Endometrial microvascular endothelial cells (primary cell): ENCODE measurements around the gene LIME1. TPM values are rescaled to one million over a fixed set of nuclear protein-coding genes. Genes with fewer than 3 reads are reported as not detected.

Source experiments
- in situ Hi-C: cut with HindIII; loops from 2 replicates; pipeline ENCODE4 v1.10.0; 2017; ENCODE audit warnings: low sequenced_read_pairs, low pct_unique_long_range_greater_than_20kb; ENCODE audit errors: inconsistent ontology term
- total RNA-seq: library from RNA; depleted of rRNA; stranded (reverse); fragments of >200 nt; gene quantifications from one replicate; pipeline ENCODE4 v1.2.3, GENCODE V29; 2015; ENCODE audit errors: inconsistent ontology term

LIME1 gene
- total RNA-seq, 1 donor from 2014 or later = 9.3 TPM

DNA sequence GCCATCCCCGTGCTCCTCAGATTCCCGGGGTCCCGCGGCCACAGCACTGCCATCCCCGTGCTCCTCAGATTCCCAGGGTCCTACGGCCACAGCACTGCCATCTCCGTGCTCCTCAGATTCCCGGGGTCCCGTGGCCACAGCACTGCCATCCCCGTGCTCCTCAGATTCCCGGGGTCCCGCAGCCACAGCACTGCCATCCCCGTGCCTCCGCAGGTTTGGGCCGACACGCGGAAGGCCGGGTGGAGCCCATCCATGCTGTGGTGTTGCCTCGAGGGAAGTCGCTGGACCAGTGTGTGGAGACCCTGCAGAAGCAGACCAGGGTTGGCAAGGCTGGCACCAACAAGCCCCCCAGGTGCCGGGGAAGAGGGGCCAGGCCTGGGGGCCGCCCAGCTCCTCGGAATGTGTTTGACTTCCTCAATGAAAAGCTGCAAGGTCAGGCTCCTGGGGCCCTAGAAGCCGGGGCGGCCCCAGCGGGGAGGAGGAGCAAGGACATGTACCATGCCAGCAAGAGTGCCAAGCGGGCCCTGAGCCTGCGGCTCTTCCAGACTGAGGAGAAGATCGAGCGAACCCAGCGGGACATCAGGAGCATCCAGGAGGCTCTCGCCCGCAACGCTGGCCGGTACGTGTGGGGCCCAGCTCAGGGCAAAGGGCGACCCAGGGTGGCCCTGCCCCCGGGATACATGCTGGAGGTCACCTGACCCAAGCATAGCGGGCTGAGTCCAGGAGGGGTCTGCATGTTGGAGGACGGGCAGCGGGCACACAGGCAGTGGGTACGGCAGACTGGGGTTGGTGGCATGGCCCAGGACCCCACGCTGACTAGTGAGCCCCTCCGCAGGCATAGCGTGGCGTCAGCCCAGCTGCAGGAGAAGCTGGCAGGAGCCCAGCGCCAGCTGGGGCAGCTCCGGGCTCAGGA, 1.3 kb upstream of the LIME1 start:
- in situ Hi-C loops = no loop called here

DNA sequence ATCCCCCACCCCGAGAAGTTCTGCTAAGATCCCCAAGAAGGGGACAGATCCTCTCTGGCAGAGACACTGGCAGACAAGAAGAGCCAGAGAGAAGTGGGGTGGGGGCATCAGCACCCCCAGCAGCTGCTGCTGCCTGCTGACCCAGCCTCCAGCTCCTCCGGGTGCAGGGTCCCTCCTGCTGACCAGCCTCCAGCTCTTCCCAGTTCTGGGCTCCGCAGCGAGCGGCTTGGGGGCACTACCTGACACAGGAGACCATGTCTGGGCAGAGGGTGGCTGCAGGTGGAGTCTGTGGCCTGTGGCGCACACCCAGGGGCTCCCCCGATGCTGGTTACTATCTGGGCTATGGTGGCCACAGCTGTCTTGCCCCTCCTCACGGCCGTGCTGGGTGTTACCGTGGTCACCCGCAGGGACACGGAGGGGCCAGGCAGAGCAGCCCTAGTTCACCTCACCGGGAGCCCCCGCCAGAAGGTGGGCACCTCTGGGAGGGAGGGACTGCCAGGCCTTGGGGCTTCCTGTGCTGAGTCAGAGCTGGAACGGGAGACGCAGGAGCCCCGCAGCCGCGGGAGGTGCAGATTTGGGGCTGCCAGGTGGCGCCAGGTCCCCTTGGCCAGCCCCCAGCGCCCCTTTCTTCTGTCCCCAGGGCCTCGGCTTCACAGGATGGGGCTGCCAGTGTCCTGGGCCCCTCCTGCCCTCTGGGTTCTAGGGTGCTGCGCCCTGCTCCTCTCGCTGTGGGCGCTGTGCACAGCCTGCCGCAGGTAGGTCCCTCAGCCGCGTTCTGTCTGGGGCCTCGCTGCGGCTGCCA, 630 bp downstream of the LIME1 start:
- in situ Hi-C loops = no loop called here

DNA sequence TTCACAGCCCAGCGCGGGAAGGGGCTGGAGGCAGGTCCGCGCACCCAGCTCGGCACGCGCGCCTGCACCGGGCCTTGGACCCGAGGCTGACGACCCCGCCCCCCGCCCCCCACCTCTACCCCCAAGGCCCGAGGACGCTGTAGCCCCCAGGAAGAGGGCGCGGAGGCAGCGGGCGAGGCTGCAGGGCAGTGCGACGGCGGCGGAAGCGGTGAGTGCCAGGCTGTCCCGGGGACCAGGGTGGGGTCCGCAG, 1.2 kb downstream of the LIME1 start:
- in situ Hi-C loops = no loop called here

DNA sequence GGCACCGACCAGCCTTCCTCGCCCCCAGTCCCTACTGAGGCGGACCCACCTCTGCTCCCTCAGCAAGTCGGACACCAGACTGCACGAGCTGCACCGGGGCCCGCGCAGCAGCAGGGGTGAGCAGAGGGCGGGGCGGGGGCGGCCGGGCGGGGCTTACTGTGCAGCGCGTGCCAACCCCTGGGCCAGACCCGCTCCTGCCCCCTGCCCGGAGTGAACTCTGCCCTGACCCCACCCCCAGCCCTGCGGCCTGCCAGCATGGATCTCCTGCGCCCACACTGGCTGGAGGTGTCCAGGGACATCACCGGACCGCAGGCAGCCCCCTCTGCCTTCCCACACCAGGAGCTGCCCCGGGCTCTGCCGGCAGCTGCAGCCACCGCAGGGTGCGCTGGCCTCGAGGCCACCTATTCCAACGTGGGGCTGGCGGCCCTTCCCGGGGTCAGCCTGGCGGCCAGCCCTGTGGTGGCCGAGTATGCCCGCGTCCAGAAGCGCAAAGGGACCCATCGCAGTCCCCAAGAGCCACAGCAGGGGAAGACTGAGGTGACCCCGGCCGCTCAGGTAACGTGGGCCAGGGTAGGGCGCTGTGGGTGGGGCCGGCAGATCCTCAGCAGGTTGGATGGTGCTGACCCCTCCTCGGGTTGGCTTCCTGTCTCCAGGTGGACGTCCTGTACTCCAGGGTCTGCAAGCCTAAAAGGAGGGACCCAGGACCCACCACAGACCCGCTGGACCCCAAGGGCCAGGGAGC, 1.7 kb downstream of the LIME1 start:
- in situ Hi-C loops = no loop called here

DNA sequence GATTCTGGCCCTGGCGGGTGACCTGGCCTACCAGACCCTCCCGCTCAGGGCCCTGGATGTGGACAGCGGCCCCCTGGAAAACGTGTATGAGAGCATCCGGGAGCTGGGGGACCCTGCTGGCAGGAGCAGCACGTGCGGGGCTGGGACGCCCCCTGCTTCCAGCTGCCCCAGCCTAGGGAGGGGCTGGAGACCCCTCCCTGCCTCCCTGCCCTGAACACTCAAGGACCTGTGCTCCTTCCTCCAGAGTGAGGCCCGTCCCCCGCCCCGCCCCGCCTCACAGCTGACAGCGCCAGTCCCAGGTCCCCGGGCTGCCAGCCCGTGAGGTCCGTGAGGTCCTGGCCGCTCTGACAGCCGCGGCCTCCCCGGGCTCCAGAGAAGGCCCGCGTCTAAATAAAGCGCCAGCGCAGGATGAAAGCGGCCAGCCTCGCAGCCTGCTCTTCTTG, 2.2 kb downstream of the LIME1 start:
- in situ Hi-C loops = no loop called here

GRCh38 chr20:63739130-63740069, 2.9 kb downstream of the LIME1 start, which contains the start of gene SLC2A4RG:
Gene SLC2A4RG, plus strand, starts transcription at chr20:63739776. Its CDS starts 137 bp downstream, at chr20:63739913.
- in situ Hi-C loops = no loop called here

GRCh38 chr20:63740070-63740626, 3.7 kb downstream of the LIME1 start:
- in situ Hi-C loops = no loop called here

DNA sequence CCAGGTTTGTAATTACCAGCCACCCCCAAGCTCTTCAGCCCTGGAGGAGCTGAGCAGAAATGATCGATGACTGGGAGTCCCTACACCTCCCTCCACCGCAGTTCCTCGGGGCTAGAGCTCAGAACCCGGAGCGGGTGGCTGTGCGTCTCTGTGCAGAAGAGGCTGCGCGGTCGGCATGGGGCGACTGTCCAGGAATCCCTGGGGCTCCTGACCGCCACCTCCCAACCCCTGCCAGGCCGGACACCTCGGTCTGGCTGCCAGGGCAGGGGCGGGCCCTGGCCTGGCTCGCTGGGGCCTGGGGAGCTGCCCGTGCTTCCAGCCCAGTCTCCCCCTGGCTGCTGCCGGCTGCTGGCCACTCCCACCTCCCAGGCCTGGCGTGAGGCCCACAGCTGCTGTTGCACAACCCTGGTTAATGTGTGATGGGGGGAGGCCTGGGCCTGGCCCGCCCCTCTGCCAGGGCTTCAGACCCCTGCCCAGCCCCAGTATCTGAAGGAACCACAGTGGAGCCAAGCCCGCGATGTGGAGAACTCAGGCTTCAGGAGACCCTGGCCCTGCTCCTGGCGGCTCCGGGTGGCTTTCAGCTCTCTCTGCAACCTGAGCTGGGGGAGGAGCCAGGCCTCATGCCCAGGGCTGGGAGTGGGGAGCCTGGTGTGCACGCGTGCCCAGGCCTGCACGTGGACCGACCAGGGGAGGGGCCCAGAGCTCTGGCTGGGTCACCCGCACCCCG, 4.3 kb downstream of the LIME1 start:
- in situ Hi-C loops = no loop called here

DNA sequence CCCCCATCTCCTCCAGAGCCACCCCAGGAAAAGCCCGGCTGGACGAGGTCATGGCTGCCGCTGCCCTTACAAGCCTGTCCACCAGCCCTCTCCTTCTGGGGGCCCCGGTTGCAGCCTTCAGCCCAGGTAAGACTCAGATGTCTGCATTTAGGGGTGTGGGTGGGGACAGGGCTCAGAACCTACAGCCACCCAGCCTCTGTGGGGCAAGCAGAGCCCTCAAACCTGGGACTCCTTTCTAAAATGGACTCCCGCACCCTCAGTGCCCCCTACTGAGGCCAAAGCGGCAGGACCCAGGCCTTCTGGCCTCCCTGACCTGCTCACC, 4.9 kb downstream of the LIME1 start:
- in situ Hi-C loops = no loop called here

DNA sequence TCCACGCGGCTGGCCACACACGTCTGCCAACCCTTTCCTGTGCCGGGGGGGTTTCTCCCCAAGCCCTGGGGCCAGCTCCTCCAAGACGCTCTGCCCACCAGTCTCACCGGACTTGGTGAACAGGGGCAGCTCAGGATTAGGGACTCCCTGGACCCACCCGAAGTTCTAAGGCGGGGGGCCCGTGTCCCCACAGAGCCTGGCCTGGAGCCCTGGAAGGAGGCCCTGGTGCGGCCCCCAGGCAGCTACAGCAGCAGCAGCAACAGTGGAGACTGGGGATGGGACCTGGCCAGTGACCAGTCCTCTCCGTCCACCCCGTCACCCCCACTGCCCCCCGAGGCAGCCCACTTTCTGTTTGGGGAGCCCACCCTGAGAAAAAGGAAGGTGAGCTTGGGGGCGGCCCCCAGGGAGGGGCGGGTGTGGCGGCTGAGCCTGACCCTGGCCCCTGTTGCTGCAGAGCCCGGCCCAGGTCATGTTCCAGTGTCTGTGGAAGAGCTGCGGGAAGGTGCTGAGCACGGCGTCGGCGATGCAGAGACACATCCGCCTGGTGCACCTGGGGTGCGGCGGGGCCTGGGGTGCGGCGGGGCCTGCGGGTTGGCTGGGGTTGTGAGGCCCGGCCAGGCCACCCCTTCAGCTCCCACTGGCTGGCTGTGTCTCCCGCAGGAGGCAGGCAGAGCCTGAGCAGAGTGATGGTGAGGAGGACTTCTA, 5.4 kb downstream of the LIME1 start:
- in situ Hi-C loops = no loop called here

DNA sequence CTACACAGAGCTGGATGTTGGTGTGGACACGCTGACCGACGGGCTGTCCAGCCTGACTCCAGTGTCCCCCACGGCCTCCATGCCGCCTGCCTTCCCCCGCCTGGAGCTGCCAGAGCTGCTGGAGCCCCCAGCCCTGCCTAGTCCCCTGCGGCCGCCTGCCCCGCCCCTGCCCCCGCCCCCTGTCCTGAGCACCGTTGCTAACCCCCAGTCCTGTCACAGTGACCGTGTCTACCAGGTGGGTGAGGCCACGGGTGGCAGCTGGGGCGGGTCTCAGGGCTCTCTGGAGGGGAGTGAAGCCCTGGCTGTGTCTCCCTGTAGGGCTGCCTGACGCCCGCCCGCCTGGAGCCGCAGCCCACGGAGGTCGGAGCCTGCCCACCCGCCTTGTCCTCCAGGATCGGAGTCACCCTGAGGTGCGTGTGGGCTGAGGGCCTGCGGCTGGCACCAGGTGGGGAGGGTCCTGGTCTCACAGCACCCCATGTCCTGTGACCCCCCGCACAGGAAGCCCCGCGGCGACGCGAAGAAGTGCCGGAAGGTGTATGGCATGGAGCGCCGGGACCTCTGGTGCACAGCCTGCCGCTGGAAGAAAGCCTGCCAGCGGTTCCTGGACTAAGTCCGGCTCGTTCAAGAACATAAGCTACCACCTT, 6.0 kb downstream of the LIME1 start:
- in situ Hi-C loops = no loop called here

GRCh38 chr20:63743210-63743970, 6.9 kb downstream of the LIME1 start:
- in situ Hi-C loops = no loop called here

GRCh38 chr20:63744158-63744557, 7.7 kb downstream of the LIME1 start:
- in situ Hi-C loops = no loop called here

DNA sequence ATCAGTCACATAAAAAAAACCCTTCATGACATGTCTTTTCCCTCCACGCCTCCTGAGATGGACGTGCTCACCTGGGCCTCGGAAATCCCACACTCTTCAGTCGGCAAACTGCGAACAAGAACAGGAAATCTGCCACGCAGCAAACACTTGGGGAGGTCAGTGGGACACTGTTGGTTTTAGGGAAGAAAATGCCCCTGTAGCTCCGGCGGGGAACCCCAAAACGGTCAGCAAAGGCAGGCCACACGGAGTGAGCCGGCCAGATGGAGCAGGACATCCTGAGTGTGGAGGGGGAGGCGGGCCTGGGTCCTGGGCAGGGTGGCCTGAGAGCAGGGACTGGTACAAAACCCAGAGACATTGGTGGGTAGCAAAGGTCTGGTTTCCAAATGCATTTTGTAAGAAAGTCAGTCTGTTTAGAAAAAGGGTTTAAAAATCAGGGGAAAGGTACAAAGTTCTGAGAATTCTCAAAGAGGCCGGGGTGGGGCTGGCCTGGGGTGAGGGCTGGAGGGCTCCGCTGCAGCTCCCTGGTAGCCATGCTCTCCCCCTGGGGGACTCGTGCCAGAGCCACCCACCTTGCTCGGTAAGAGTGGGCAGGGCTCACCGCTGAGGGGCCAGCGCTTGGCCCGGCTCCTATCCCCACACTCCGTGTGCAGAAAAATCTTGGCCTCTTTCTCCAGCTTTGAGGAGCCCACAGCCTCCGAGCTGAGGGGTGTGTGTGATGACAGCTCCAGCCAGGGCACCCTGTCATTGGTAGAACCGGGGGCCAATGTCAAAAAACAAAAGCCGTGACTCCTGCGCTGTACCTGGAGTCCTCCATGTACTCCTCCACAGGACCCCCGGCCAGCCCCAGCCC, 8.3 kb downstream of the LIME1 start:
- in situ Hi-C loops = no loop called here

- in situ Hi-C loops = no loop called here
Measured at GRCh38 chr20:63745424-63745805, 9.0 kb downstream of the LIME1 start.
